H1 (cell line): ENCODE results near the gene AOPEP.

ENCODE experiments used
- ATF3 ChIP-seq: IDR thresholded peaks from 2 replicates; pipeline ENCODE4 v1.6.1; 2011; ENCODE audit warnings: low read depth, mild to moderate bottlenecking, low read length; ENCODE audit not compliant: insufficient read depth
- CEBPB ChIP-seq: IDR thresholded peaks from 2 replicates; pipeline ENCODE4 v1.6.1; 2012; ENCODE audit warnings: low read depth, low read length
- CHD1 ChIP-seq: IDR thresholded peaks from 2 replicates; pipeline ENCODE4 v1.6.1; 2012; ENCODE audit warnings: low read depth, low read length, improper control_type of control experiment
- CTCF ChIP-seq, 3 experiments: IDR thresholded peaks; 1 replicate in 2 of 3; 2 replicates in 1 of 3; pipeline versions ENCODE4 v1.5.1 to v1.6.1; 2011; ENCODE audit warnings: low read length in 3 of 3, mild to moderate bottlenecking in 3 of 3, inconsistent platforms in 2 of 3, low read depth in 1 of 3, moderate library complexity in 1 of 3; ENCODE audit not compliant: insufficient read depth in 1 of 3; ENCODE audit errors: control extremely low read depth in 1 of 3
- EP300 ChIP-seq, 2 experiments: IDR thresholded peaks; 1 replicate in 1 of 2; 2 replicates in 1 of 2; pipeline ENCODE4 v1.6.1; 2011 to 2012; ENCODE audit warnings: low read depth in 2 of 2, low read length in 2 of 2, mild to moderate bottlenecking in 2 of 2, borderline replicate concordance in 1 of 2, inconsistent platforms in 1 of 2, moderate library complexity in 1 of 2
- EZH2 ChIP-seq: fragments of 200-600 bp; sonication (generic); IDR thresholded peaks from 2 replicates; pipeline ENCODE4 v1.7.1; 2012; ENCODE audit warnings: low read depth, mild to moderate bottlenecking, moderate library complexity, low read length, inconsistent platforms; ENCODE audit not compliant: severe bottlenecking
- FOSL1 ChIP-seq: IDR thresholded peaks from 2 replicates; pipeline ENCODE4 v1.6.1; 2011; ENCODE audit warnings: mild to moderate bottlenecking, low read depth, low read length, moderate library complexity; ENCODE audit not compliant: insufficient read depth
- GABPA ChIP-seq: IDR thresholded peaks from 2 replicates; pipeline ENCODE4 v1.6.1; 2011; ENCODE audit warnings: mild to moderate bottlenecking, low read length, moderate library complexity, borderline replicate concordance; ENCODE audit not compliant: insufficient read depth
- HDAC6 ChIP-seq: IDR thresholded peaks from one replicate; pipeline ENCODE4 v1.7.1; 2012; ENCODE audit warnings: low read depth, mild to moderate bottlenecking, inconsistent platforms, low read length, moderate library complexity
- SP1 ChIP-seq: IDR thresholded peaks from 2 replicates; pipeline ENCODE4 v1.6.1; 2011; ENCODE audit warnings: low read depth, low read length
- TCF12 ChIP-seq: IDR thresholded peaks from 2 replicates; pipeline ENCODE4 v1.6.1; 2011; ENCODE audit warnings: low read depth, mild to moderate bottlenecking, low read length
- TF ChIP-seq, protein P1 (sequence below): IDR thresholded peaks from 2 replicates; pipeline ENCODE4 v1.6.1; 2012; ENCODE audit warnings: low read length, inconsistent platforms

- TF ChIP-seq ATF3, result no peak
- TF ChIP-seq CTCF (IDR thresholded peaks at IDR 0.05; ENCODE audit: control extremely low read depth in 1 of 3, insufficient read depth in 1 of 3, low read depth in 1 of 3, low read length in 3 of 3), result no peak
- no peak for TF ChIP-seq GABPA
- TF ChIP-seq TCF12, result no peak
- TF ChIP-seq EP300 (IDR thresholded peaks at IDR 0.05; ENCODE audit: borderline replicate concordance in 1 of 2, low read depth in 2 of 2, low read length in 2 of 2), result no peak
- TF ChIP-seq, protein P1, sequence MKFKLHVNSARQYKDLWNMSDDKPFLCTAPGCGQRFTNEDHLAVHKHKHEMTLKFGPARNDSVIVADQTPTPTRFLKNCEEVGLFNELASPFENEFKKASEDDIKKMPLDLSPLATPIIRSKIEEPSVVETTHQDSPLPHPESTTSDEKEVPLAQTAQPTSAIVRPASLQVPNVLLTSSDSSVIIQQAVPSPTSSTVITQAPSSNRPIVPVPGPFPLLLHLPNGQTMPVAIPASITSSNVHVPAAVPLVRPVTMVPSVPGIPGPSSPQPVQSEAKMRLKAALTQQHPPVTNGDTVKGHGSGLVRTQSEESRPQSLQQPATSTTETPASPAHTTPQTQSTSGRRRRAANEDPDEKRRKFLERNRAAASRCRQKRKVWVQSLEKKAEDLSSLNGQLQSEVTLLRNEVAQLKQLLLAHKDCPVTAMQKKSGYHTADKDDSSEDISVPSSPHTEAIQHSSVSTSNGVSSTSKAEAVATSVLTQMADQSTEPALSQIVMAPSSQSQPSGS, result no peak
- no peak for TF ChIP-seq HDAC6
- no peak for TF ChIP-seq CEBPB
- no peak for TF ChIP-seq EZH2
- no peak for TF ChIP-seq FOSL1
- TF ChIP-seq SP1, result no peak
- TF ChIP-seq CHD1, result no peak
Observed at GRCh38 chr9:94899464-94900221, 173.1 kb downstream of the AOPEP start.
